Fibroblast of the aortic adventitia (primary cell): Measurements from ENCODE around the gene GRM8. TPM values are rescaled to one million over a fixed set of nuclear protein-coding genes. Genes with fewer than 3 reads are reported as not detected.

Experiments used
- DNase-seq: peaks from one replicate; pipeline ENCODE4 v3.0.0-alpha.2; 2010; ENCODE audit warnings: low read depth
- H3K4me3 ChIP-seq: 2 replicates; pipeline ENCODE4 v1.5.1; 2011; ENCODE audit warnings: low read depth, mild to moderate bottlenecking, control low read depth, low read length, moderate library complexity
- CTCF ChIP-seq: IDR thresholded peaks from 2 replicates; pipeline ENCODE4 v1.5.1; 2011; ENCODE audit warnings: mild to moderate bottlenecking, low read length, control low read depth, inconsistent platforms; ENCODE audit not compliant: insufficient read depth
- total RNA-seq: library from RNA; depleted of rRNA; stranded (reverse); fragments of >200 nt; gene quantifications from 2 replicates; pipeline ENCODE4 v1.2.3, GENCODE V29; 2012; ENCODE audit warnings: low replicate concordance

Gene GRM8
- total RNA-seq, 1 donor: 0.36 TPM

- H3K4me3 ChIP-seq: peak overlapping the region; percentile 72
- DNase-seq: no peak
- no peak for TF ChIP-seq CTCF
Measured at GRCh38 chr7:127252377-127252713, 396 bp downstream of the GRM8 start.

GRCh38 chr7:127251465-127252376, 1.0 kb downstream of the GRM8 start:
- TF ChIP-seq CTCF: no peak
- DNase-seq: no peak
- H3K4me3 ChIP-seq: peak overlapping the region; percentile 72

- no peak for DNase-seq
- TF ChIP-seq CTCF: no peak
- H3K4me3 ChIP-seq: no peak overlapping the region
Measured at GRCh38 chr7:127251036-127251464, 1.7 kb downstream of the GRM8 start.

GRCh38 chr7:127250312-127251035, 2.3 kb downstream of the GRM8 start:
- no peak for TF ChIP-seq CTCF
- DNase-seq: peak; percentile 0
- no peak overlapping the region for H3K4me3 ChIP-seq

- no peak for DNase-seq
- no peak for TF ChIP-seq CTCF
- H3K4me3 ChIP-seq: no peak overlapping the region
Measured at GRCh38 chr7:127245607-127246006, 7.1 kb downstream of the GRM8 start.

- no peak for TF ChIP-seq CTCF
- H3K4me3 ChIP-seq: no peak overlapping the region
- DNase-seq: no peak
Measured at GRCh38 chr7:127245002-127245401, 7.7 kb downstream of the GRM8 start.
